Measurements from ENCODE around the gene MPP1.
"Not testable (repeated sequence)": the region's sequence is repeated elsewhere in the genome, so short reads cannot be mapped to it uniquely, and the experiment has no call there.

MPP1 gene

GRCh38 chrX:154804957-154805695 lies at the start of gene MPP1:
Gene MPP1 (minus strand): TSS chrX:154805485. CDS start chrX:154805373, 112 bp downstream.
- DNase-seq: peak; percentile 22

GRCh38 chrX:154850957-154851611 lies 45.8 kb upstream of the MPP1 start:
- DNase-seq: no peak

GRCh38 chrX:154840856-154841255 lies 35.6 kb upstream of the MPP1 start:
- peak; percentile 48 for DNase-seq

GRCh38 chrX:154836163-154836562 lies 30.9 kb upstream of the MPP1 start:
- DNase-seq: no peak

GRCh38 chrX:154834562-154834961 lies 29.3 kb upstream of the MPP1 start, which contains the start of gene SMIM9:
Gene SMIM9 (minus strand): TSS chrX:154834662. CDS start chrX:154830856, 3,806 bp downstream.
- DNase-seq: no peak

- no peak for DNase-seq
These were observed 28.5 kb upstream of the MPP1 start for GRCh38 chrX:154833746-154834274.

GRCh38 chrX:154829926-154830442 lies 24.7 kb upstream of the MPP1 start:
- DNase-seq: no peak

- DNase-seq: no peak
These were observed 23.8 kb upstream of the MPP1 start for GRCh38 chrX:154829134-154829533.

GRCh38 chrX:154828016-154828408 lies 22.7 kb upstream of the MPP1 start:
- DNase-seq: no peak

- DNase-seq: no peak
These were observed 22.1 kb upstream of the MPP1 start for GRCh38 chrX:154827194-154828015.

GRCh38 chrX:154825586-154825985 lies 20.3 kb upstream of the MPP1 start:
- DNase-seq: not testable (repeated sequence)

GRCh38 chrX:154824638-154825037 lies 19.4 kb upstream of the MPP1 start:
- no peak for DNase-seq

- DNase-seq: no peak
These were observed 16.7 kb upstream of the MPP1 start for GRCh38 chrX:154822029-154822428.

- DNase-seq: no peak
These were observed 16.2 kb upstream of the MPP1 start for GRCh38 chrX:154821523-154821922.

- no peak for DNase-seq
These were observed 14.6 kb upstream of the MPP1 start for GRCh38 chrX:154819771-154820341.

GRCh38 chrX:154818916-154819770 lies 13.9 kb upstream of the MPP1 start:
- DNase-seq: no peak

- not testable (repeated sequence) for DNase-seq
These were observed 11.8 kb upstream of the MPP1 start for GRCh38 chrX:154817048-154817618.

GRCh38 chrX:154816326-154816898 lies 11.1 kb upstream of the MPP1 start:
- not testable (repeated sequence) for DNase-seq

GRCh38 chrX:154815274-154815818 lies 10.1 kb upstream of the MPP1 start:
- no peak for DNase-seq

- DNase-seq: no peak
These were observed 8.5 kb upstream of the MPP1 start for GRCh38 chrX:154813801-154814200.

Data from DMS153 (cell line).